BJ (cell line): Measurements from ENCODE around the gene SNX5. TPM values are rescaled to one million over a fixed set of nuclear protein-coding genes. Genes with fewer than 3 reads are reported as not detected.

Source experiments
- CTCF ChIA-PET: fragments of 350-600 bp; formaldehyde crosslinking; extraction: SDS; loops from one replicate; lab custom pipeline; 2021; ENCODE audit warnings: antibody characterized with exemption, inconsistent platforms; lab: Yijun Ruan, JAX
- POLR2A ChIA-PET: fragments of 300-600 bp; sonication (Branson Sonifier 250); formaldehyde crosslinking; extraction: SDS; loops from one replicate; lab custom pipeline; 2021; ENCODE audit warnings: antibody characterized with exemption; lab: Charles Lee
- DNase-seq: peaks from one replicate; pipeline ENCODE4 v3.0.0-alpha.2; 2011; ENCODE audit warnings: low read depth
- H3K27me3 ChIP-seq: 2 replicates; pipeline ENCODE4 v1.6.0; 2011; ENCODE audit warnings: low read length; ENCODE audit not compliant: control insufficient read depth, insufficient read depth
- H3K36me3 ChIP-seq: 2 replicates; pipeline ENCODE4 v1.5.1; 2011; ENCODE audit warnings: low read length; ENCODE audit not compliant: control insufficient read depth, insufficient read depth
- H3K4me3 ChIP-seq: 2 replicates; pipeline ENCODE4 v1.5.1; 2011; ENCODE audit warnings: low read depth, mild to moderate bottlenecking, control low read depth, low read length
- CTCF ChIP-seq: IDR thresholded peaks from 2 replicates; pipeline ENCODE4 v1.5.1; 2011; ENCODE audit warnings: low read depth, mild to moderate bottlenecking, control low read depth, inconsistent platforms, low read length, moderate library complexity; ENCODE audit not compliant: insufficient read depth
- polyA plus RNA-seq: library from polyadenylated mRNA; depleted of rRNA; stranded (reverse); fragments of >200 nt; gene quantifications from 2 replicates; pipeline ENCODE4 v1.2.3, GENCODE V29; 2011

SNX5 gene
- polyA plus RNA-seq, 1 experiment, result 52.7 TPM

- CTCF ChIA-PET, result interaction anchor here (0.8 to 1.0 kb wide), 2 partner anchors 16 to 40 kb away, joined by 3 read pairs; no protein-coding TSS in a partner anchor
- no peak for DNase-seq
- peaks cover 20% of the 10 kb centered on the region for H3K36me3 ChIP-seq
- no peak overlapping the region for H3K4me3 ChIP-seq
- TF ChIP-seq CTCF, result no peak
- POLR2A ChIA-PET, result no interaction called here
- no peaks in the 10 kb centered on the region for H3K27me3 ChIP-seq
Measured at GRCh38 chr20:17955302-17955701, 13.3 kb downstream of the SNX5 start.

GRCh38 chr20:17953935-17954334 is 14.7 kb downstream of the SNX5 start:
- TF ChIP-seq CTCF, result no peak
- Histone ChIP-seq H3K36me3 (peaks cover 25% of the 10 kb centered on the region), H3K4me3 (no peak overlapping the region), H3K27me3 (no peaks in the 10 kb centered on the region)
- ChIA-PET CTCF (interaction anchor here (1.0 to 1.1 kb wide), 2 partner anchors 15 to 16 kb away, joined by 3 read pairs; no protein-coding TSS in a partner anchor), POLR2A (no interaction called here)
- no peak for DNase-seq

GRCh38 chr20:17952692-17953684 is 15.6 kb downstream of the SNX5 start:
- Histone ChIP-seq H3K36me3 (peaks cover 29% of the 10 kb centered on the region), H3K4me3 (no peak overlapping the region), H3K27me3 (no peaks in the 10 kb centered on the region)
- CTCF ChIA-PET, result interaction anchor here (1.0 to 1.3 kb wide), 4 partner anchors 14 to 43 kb away, joined by 3 to 7 read pairs (median 4); no protein-coding TSS in a partner anchor
- TF ChIP-seq CTCF, result no peak
- DNase-seq, result no peak
- POLR2A ChIA-PET, result no interaction called here

GRCh38 chr20:17951323-17951722 is 17.3 kb downstream of the SNX5 start:
- Histone ChIP-seq H3K27me3 (no peaks in the 10 kb centered on the region), H3K36me3 (peaks cover 27% of the 10 kb centered on the region), H3K4me3 (no peak overlapping the region)
- POLR2A ChIA-PET, result no interaction called here
- no peak for TF ChIP-seq CTCF
- DNase-seq, result no peak
- CTCF ChIA-PET, result interaction anchor here (4.7 kb wide), 1 partner anchor 13 kb away, joined by 27 read pairs; no protein-coding TSS in a partner anchor

GRCh38 chr20:17950670-17951069 is 17.9 kb downstream of the SNX5 start:
- no peak for DNase-seq
- H3K4me3 ChIP-seq, result no peak overlapping the region
- POLR2A ChIA-PET, result no interaction called here
- H3K36me3 ChIP-seq, result peaks cover 29% of the 10 kb centered on the region
- no peak for TF ChIP-seq CTCF
- H3K27me3 ChIP-seq, result no peaks in the 10 kb centered on the region
- CTCF ChIA-PET, result interaction anchor here (4.7 kb wide), 1 partner anchor 12 kb away, joined by 27 read pairs; no protein-coding TSS in a partner anchor
